K562 (cell line): ENCODE results near the gene TINCR. TPM values are rescaled to one million over a fixed set of nuclear protein-coding genes. Genes with fewer than 3 reads are reported as not detected.

Experiments used
- ADNP ChIP-seq: fragments of 200-800 bp; sonication (Bioruptor generic); IDR thresholded peaks from 2 replicates; pipeline ENCODE4 v1.6.1; 2016; ENCODE audit warnings: missing genetic modification characterization, missing compliant biosample characterization
- CBX3 ChIP-seq, 2 experiments: IDR thresholded peaks; 1 replicate in 1 of 2; 2 replicates in 1 of 2; pipeline ENCODE4 v1.6.1; 2012; ENCODE audit warnings: inconsistent platforms in 2 of 2, low read length in 2 of 2, borderline replicate concordance in 1 of 2, control low read depth in 1 of 2
- CHAMP1 ChIP-seq: fragments of 450-650 bp; IDR thresholded peaks from 2 replicates; pipeline ENCODE4 v1.6.1; 2016; ENCODE audit warnings: mild to moderate bottlenecking
- GATAD2A ChIP-seq: fragments of 450-650 bp; IDR thresholded peaks from 2 replicates; pipeline ENCODE4 v1.6.1; 2017
- KDM1A ChIP-seq, 2 experiments: fragments of 450-650 bp; IDR thresholded peaks; 2 replicates each; pipeline ENCODE4 v1.6.1; 2016; ENCODE audit warnings: mild to moderate bottlenecking in 2 of 2
- MAFF ChIP-seq: IDR thresholded peaks from 2 replicates; pipeline ENCODE4 v1.6.1; 2012; ENCODE audit warnings: low read length, improper control_type of control experiment
- MAFK ChIP-seq: IDR thresholded peaks from 2 replicates; pipeline ENCODE4 v1.6.1; 2011; ENCODE audit warnings: low read length, improper control_type of control experiment
- MBD1 ChIP-seq: fragments of 250-450 bp; sonication (Bioruptor Pico); IDR thresholded peaks from 2 replicates; pipeline ENCODE4 v1.8.0; 2022; ENCODE audit warnings: inconsistent platforms
- PTBP1 ChIP-seq: fragments of 200-400 bp; formaldehyde crosslinking; IDR thresholded peaks from 2 replicates; pipeline ENCODE4 v1.6.1; 2017; ENCODE audit warnings: low read depth, low read length
- RBM25 ChIP-seq: fragments of 200-400 bp; formaldehyde crosslinking; IDR thresholded peaks from 2 replicates; pipeline ENCODE4 v1.6.1; 2018; ENCODE audit warnings: low read length, low read depth, moderate library complexity; ENCODE audit not compliant: severe bottlenecking
- ZNF444 ChIP-seq: fragments of 250-450 bp; sonication (Bioruptor Pico); IDR thresholded peaks from 2 replicates; pipeline ENCODE4 v1.4.0; 2020; ENCODE audit warnings: mild to moderate bottlenecking, moderate library complexity
- ZNF589 ChIP-seq: fragments of 200-800 bp; sonication (Bioruptor generic); IDR thresholded peaks from 2 replicates; pipeline ENCODE4 v1.6.1; 2016; ENCODE audit warnings: low read depth, missing genetic modification characterization, missing compliant biosample characterization
- polyA plus RNA-seq, 8 experiments: library from polyadenylated mRNA; depleted of rRNA in 4 of 8; stranded (reverse) in 5 of 8; unstranded in 3 of 8; fragments of >200 nt; fragmentation: Nextera tagmentation in 2 of 8; fragmentation: Illumina TruSeq in 1 of 8; extraction: Ambion mirVana in 2 of 8; extraction: Trizol in 1 of 8; gene quantifications; 2 replicates each; pipeline versions ENCODE4 v1.2.1 to v1.2.3, GENCODE V29; 2011 to 2014; ENCODE audit warnings: inconsistent platforms in 1 of 8, missing spikeins in 1 of 8
- total RNA-seq, 7 experiments: library from RNA; depleted of rRNA in 6 of 7; stranded (reverse); fragments of >200 nt in 6 of 7; fragmentation: Illumina TruSeq in 2 of 7; extraction: Trizol in 2 of 7; gene quantifications; 2 replicates each; pipeline versions ENCODE4 v1.2.1 to v1.2.3, GENCODE V29; 2011 to 2021; ENCODE audit warnings: low replicate concordance in 1 of 7

The TINCR gene
- total and polyA plus RNA-seq, 9 of the 15 experiments (the other 6 are each of a cell fraction or from before 2014, with no cell fraction given) = 0.03 to 0.24 (median 0.09) TPM; not detected in 1

DNA sequence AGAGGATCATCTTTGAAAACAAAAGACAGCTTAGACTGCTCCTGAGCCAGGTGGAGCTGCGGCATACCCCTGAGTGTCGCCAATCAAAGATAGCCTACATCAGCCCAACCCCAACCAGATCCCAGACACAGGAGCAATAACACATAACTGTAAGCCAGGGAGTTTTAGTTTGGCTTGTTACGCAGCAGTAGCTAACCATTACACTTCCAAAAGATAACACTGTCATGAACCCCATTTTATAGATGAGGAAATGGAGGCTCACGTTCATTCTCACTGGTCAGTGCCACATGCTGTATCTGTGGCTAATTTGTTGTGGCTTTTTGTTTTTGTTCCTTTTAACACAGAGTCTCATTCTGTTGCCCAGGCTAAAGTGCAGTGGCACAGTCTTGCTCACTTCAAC is 47.3 kb downstream of the TINCR start (continued):
- TF ChIP-seq CHAMP1 (no peak), ZNF589 (CRISPR knock-in tag) (no peak), PTBP1 (no peak), MAFF (no peak), MBD1 (CRISPR knock-in tag) (no peak), GATAD2A (no peak), MAFK (no peak), KDM1A (IDR thresholded peaks at IDR 0.05) (peak in 1 of 2 experiments; percentile 26; a peak in 1 of 4 replicates), ZNF444 (CRISPR knock-in tag) (no peak), RBM25 (peak; percentile 68), CBX3 (IDR thresholded peaks at IDR 0.05; ENCODE audit: borderline replicate concordance in 1 of 2, low read length in 2 of 2) (0 out of 3 replicates have a peak, but pooled peaks of 1 of the 2 experiments have one; percentile 44), ADNP (0 out of 2 replicates have a peak, but pooled peaks have one; percentile 19)
